ENCODE data around the gene CDC5L.

GRCh38 chr6:44415873-44416502 is 28.5 kb downstream of the CDC5L start:
- TF ChIP-seq POLR2A (IDR thresholded peaks at IDR 0.05; ENCODE audit: low read depth, low read length) (no peak), POLR2AphosphoS5 (IDR thresholded peaks at IDR 0.05; ENCODE audit: low read depth, low read length) (no peak), PAX5 (IDR thresholded peaks at IDR 0.05; ENCODE audit: insufficient read depth, low read length, severe bottlenecking) (no peak), TAF1 (IDR thresholded peaks at IDR 0.05; ENCODE audit: low read depth, low read length) (no peak), SPI1 (IDR thresholded peaks at IDR 0.05; ENCODE audit: low read depth, low read length) (no peak)
